DND-41 (cell line): ENCODE measurements around the gene PGLYRP3.

ENCODE experiments used
- CTCF ChIP-seq: IDR thresholded peaks from 2 replicates; pipeline ENCODE4 v1.5.1; 2012; ENCODE audit warnings: borderline replicate concordance, low read length, moderate library complexity, mild to moderate bottlenecking; ENCODE audit not compliant: poor library complexity, severe bottlenecking; ENCODE audit errors: extremely low read depth
- EZH2 ChIP-seq: IDR thresholded peaks from 3 replicates; pipeline ENCODE4 v1.6.1; 2012; ENCODE audit warnings: borderline replicate concordance, low read depth, mild to moderate bottlenecking, moderate library complexity, low read length, inconsistent platforms; ENCODE audit not compliant: severe bottlenecking

- TF ChIP-seq CTCF (no peak), EZH2 (no peak)
Measured at GRCh38 chr1:153340356-153340755, 27.6 kb upstream of the PGLYRP3 start.
